Glomerular visceral epithelial cell (primary cell): ENCODE measurements around the gene C1orf116.
A peak's percentile ranks its signal among the peaks of the same experiment; 100 is the strongest.

ENCODE experiments used
- DNase-seq: peaks from one replicate; pipeline ENCODE4 v3.0.0-alpha.2; 2016; ENCODE audit errors: extremely low spot score

C1orf116 gene

DNA sequence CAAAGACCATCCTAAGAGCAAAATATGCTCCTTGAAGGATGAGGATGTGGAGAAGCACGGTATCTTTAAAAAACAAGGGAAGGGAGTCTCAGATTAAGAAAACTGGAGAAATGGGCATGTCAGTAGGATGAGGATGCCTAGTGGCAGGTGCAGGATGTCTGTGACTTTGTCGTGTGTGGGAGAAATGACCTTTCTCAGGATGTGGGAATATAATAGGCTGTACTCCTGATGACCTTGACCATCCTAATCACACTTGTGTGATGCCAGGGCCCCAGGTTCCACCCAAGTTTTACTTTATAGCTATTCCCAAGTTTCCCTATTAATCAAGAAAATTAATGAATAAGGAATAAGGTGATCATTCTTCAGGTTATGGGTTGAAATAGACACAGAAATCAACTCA lies 12.9 kb downstream of the C1orf116 start:
- no peak for DNase-seq

DNA sequence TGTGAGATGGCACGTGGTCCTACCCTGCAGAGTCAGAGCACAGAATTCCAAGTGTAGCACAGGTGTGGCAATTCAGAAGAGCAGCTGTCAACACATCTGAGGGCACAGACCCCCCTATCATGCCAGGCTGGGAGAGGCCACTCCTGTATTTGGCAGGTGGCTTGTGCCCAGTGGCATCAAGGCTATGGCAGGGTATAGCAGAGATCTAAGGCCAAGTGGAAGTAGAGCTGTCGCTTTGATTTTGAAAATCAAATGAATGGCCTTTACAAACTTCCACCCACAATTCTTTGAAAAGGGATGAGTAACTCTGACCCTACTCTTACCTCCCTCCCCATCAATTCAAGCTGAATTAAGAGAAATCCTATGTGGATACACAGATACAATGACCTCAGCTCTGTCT lies 13.4 kb downstream of the C1orf116 start:
- DNase-seq: no peak

DNA sequence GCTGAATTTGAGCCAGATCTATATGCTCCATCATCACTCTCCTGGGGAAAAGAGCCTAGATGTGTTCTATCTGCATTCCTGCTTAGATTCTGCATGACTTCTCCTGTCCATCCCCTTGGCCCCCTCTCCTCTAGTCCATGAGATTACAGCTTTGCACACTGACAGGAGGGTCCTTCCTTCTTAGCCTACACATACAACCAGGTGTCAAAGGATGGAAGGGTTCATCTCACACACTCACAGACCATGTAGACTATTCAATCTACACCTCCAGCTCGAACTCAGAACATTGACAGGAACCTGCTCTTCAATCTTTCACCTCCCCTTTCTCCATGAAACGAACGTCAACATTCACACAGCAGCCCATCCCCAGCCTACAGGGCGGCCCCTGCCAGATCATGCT lies 13.8 kb downstream of the C1orf116 start:
- DNase-seq: no peak

DNA sequence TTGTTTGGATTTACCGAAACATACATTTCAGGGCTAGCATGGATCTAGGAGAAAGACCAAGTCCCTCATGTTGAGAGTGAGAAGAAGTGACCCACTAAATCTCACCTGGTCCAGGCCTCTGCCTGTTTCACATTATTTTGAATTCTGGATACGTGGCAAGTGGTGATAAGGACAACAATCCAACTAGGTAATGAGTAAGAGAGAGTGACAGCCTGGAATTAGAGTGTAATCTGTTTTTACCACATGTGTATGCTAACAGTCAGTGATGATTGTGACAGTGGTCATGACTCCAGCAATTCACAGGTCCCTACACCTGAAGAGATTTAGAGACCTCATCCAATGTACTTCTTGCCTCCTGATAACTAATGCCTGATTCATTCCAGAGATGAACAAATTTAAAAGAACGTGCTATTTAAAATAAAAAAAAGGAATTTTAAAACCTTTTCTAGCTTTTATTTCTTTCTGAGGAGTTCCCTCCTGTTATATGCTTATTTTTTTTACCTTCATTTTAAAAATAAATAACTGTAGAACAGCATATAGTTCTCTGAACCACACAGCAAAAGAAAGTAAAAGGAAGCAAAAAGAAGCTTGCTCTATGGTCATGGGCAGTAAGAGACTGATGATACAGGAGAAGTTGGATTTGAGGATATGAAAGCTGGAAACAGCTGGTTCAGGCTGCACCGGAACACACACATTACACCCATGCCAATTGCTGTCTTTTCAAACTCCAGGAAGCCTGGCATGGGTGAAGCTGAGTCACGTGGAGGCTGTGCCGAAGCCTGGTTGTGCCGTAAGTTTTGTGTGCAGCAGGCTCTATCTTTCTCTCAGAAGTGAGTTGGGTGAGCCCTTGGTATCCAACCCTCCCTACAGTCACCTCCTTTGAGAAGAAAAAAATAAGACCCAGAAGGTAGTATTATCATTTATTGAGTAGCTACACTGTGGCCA lies 14.7 kb downstream of the C1orf116 start:
- DNase-seq: no peak

DNA sequence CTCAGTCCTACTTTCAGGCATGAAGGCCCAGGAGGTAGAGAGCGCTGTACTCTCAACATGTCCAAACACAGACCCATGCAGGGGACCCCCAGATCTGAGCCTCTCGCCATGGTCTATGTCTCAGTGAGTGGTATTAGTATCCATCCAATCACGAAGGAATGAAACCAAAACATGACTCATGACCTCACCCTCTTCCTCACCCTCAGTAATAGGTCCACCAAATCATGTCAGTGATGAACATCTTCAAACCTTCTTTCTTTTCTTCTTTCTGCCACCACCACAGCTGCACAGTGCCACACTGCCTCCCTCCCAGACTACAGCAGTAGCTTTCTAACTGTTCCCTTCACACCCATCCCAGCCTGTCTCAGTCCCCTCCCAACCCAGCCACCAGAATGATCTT lies 16.8 kb downstream of the C1orf116 start:
- no peak for DNase-seq

DNA sequence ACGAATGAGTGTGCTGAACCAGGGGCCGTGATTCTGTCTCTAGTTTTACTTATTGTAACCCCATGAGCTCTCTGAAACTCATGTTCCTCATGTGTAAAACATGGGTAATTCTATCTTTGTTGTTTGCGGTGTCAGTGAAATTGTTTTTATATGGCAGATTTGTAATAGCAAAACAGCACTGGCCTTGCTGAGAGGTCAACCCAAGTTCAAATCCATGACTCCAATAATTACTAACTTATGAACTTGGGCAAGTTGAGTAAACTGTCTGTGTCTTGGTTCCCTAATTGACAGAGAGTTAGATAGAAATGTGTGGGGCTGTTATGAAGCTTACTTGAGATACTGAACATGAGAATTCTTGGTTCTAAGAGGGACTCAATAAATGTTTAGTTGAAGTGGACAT lies 17.8 kb downstream of the C1orf116 start:
- DNase-seq: no peak

DNA sequence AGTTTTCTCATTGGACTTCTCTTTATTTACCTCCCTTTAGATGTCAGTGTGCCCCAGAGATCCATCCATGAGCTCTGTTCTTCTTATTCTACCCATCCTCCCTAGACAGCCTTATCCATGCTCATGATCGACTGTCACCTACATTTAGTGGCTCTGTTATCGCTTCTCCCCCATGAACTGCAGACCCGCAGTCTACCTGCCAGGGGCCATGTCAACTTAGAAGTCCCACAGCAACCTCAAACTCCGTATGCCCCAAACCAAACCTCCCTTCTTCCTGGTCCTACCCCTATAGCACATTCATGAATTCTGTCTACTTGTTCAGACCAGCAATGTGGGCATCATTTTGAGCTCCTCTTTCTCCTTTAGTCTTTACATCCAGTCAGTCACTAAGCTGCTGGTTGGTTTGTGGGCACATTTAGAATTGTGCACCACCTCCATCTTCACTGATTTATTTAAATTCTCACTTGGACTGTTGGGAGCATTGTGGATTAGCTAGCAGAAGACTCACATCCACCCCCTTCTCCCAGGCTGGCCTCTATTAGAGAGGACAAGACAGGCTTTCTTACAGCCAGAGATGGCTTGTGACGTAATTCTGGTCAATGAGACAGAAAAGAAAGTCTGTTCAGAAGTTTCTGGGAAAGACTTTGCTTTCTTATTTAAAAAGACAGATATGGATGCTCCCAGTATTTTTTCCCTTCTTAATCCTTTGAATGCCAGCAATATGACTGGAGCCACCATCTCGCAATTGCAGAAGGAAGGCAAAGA lies 19.1 kb downstream of the C1orf116 start:
- no peak for DNase-seq

DNA sequence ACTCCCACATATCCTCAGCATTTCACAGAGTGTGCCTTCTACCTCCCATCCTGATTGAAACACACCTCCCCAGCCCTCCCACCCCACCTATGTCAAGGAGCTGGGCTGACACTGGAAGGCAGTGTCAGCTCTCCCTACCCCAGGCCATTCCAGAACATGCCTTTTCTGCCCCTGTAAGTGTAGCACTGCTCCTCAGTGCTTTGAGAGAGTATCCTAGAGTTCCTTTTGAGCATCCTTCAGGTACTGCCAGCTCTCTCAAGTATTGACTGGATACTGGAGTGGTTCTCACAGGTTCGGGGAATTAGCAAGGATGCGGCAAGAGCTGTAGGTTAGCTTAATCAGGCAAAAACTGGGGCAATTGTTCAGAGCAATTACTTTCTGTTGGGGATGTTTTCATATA lies 21.8 kb downstream of the C1orf116 start:
- DNase-seq: no peak

DNA sequence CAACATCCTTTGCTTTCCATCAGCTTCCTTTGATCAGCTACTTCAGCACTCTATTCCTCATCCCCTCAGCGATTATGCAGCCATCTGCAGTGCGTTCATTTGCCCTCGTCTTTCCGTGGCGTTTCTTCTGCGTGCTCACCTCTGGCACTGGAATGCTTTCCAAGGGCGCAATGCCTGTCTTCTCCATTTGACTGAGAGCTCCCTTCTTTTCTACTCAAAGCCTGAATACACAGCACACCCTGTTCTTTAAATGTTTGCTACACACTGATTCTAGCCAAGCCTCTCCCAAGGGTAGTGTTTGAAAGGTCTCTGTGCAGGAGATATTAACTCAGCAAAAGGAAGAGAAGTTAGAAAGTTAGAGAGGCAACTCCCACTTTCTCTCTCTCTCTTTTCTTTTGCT lies 22.6 kb downstream of the C1orf116 start:
- DNase-seq: no peak

DNA sequence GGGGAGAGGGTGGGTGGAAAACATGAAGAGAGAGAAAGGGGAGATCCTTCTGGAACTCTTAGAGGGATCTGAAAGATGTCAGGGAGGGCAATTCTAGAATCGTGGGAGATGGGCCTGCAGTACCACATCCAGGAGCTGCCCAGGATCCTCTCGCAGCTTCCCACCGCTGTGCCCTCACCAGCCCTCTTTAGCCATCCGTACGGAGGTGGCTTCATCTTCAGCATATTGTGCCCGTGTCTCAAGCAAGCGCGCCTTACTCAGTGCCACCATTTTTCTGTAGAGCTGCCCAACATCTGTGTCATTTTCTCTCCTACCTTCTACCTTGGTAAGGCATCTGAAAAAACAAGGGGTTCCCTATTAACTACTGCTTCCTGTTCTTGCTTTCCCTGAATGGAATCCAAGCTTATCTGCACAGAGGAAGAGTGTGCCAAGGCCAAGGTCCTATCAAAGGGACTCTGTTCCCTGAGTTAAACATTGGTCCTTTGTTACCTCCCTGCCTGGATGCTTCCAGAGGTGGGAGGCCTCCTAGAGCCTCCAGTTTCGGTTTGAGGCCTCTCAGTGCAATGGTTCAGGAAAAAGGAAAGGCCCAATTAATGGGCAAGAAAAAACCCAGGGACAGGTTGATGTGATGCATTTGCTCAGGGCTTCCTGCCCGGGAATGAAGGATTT lies 23.2 kb downstream of the C1orf116 start:
- no peak for DNase-seq

DNA sequence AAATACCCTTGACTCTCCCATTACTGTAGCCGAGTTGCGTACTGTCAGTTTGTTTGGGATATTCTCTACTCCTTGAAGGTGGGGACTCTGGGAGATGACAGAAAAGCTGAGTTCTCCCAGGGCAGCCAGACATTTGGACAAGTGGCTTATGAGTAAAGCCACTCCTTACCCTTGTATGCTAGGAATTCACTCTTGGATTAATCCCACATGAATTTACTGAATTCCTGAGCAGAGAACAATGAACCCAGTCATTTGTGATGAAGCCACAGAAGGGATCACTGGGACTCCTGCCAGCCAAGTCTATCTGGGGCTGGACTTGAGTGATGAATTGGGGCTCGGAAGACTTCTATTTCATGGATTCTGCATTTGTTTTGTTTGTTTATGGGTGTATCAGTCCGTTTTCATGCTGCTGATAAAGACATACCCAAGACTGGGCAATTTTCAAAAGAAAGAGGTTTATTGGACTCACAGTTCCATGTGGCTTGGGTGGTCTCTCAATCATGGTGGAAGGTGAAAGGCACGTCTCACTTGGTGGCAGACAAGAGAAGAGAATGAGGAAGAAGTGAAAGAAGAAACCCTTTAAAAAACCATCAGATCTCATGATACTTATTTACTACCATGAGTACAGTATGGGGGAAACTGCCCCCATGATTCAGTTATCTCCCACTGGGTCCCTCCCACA lies 25.1 kb downstream of the C1orf116 start:
- peak; percentile 92 for DNase-seq

DNA sequence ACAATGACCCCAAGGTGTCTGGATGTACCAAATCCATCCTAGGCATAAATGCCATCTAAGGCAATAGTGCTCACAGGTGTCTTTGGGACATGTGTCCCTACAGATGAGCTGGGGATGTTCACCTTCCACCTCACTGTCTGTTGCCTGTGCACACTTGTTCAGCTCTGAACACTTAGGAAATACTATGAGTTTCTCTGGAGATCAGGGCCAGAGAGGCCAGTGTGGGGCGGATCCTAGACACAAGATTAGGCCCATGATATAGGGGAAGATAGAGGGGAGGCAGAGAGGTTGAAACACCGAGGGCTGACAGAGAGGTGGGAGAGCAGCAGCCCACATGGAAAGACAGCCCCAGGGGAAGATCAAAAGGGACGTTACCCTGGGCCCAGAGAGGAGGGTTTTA lies 25.6 kb downstream of the C1orf116 start:
- DNase-seq: no peak

DNA sequence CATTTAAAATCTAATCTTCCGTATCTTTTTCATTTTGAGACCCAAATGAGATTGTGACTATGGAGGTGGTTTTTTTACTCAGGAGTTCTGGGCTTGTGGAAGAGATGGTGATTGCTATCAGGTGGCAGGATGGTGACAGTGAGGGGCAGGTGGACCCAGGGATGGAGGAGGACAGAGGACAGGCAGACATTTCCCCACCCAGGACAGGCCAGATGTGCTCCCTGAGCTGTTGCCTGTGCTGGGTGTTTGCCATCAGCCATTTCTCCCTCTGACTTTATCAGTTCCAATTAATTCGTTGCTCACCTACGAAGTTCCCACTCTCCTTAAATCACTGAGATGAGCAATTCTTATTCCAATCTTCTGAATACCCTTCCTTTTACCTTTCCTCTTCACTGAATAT lies 26.5 kb downstream of the C1orf116 start:
- DNase-seq: no peak

DNA sequence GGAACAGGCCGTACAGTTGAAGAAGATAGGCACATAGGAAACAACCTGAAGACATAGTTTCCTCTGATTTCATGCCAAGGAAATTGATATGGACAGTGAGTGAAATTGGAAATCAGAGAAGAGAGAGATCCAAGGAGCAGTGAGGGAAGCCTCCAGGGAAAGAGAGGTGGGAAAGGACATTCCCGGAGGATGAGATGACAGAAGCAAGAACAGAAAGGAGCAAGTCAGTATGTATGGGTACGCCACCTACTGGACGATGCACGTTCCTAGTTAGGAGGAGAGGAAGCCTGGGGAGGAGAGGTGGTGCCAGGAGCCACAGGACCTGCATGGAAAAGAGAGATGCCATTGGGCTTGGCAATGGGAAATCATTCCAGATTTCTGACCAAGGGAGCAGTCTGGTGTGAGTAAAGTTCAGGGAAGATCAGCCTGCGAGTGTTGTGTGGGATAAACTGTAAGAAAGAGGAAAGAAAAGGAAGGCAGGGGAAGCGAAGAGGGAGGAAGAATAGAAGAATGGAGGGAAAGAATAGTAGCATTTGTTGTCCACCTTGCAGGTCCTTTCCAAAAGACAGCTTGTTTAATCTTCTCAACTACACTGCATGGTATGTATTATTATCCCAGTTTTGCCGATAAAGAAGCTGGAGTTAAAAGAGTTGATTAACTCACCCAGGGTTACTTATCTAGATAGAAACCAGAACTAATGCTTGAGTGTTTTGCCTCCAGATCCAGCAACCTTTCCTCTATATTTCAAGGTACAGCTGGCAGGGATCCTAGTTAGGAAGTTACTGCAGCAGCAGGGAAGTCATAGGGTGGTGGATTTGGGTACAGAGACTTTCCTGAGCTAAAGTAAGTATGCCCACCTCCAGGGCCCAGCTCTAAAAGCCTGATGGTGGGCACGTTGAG lies 27.4 kb downstream of the C1orf116 start:
- DNase-seq: peak; percentile 76

DNA sequence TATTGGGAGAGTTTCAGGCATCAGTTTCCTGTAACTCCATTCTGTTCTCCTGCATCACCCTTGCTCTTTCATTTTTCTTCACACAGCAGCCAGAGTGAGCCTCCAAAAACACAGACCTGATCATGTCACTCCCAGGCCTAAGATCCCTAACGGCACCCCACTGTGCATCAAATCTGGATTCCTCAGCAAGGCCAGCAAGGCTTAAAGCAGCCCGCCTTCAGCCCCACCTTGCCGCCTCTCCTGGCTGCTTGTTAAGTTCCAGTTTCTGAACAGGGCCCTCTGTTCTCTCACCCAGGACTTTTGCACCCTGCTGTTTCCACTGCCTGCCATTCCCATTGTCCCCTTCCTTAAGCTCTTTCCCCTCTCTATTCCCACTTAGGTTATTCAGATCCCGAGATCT lies 29.3 kb downstream of the C1orf116 start:
- no peak for DNase-seq

DNA sequence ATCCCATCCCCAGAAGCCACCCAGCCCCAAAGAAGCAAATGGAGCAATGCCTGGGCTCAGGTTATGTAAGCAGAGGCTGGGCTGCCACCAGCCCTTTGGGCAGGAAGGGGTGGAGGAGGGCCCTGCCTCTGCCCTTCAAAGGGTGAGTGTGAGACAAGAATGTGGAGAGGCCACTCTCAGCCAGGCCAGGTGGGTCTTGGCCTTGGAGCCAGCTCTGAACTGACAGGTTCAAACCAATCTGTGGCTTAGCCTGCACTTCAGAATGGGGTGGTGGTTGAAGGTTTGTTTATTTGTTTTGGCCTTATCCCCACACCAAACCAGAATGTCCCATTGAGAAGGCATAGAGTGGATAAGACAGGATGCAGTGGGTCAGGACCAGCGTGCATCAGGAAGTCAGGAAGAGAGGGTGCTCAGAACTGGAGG lies 29.8 kb downstream of the C1orf116 start:
- peak; percentile 23 for DNase-seq

DNA sequence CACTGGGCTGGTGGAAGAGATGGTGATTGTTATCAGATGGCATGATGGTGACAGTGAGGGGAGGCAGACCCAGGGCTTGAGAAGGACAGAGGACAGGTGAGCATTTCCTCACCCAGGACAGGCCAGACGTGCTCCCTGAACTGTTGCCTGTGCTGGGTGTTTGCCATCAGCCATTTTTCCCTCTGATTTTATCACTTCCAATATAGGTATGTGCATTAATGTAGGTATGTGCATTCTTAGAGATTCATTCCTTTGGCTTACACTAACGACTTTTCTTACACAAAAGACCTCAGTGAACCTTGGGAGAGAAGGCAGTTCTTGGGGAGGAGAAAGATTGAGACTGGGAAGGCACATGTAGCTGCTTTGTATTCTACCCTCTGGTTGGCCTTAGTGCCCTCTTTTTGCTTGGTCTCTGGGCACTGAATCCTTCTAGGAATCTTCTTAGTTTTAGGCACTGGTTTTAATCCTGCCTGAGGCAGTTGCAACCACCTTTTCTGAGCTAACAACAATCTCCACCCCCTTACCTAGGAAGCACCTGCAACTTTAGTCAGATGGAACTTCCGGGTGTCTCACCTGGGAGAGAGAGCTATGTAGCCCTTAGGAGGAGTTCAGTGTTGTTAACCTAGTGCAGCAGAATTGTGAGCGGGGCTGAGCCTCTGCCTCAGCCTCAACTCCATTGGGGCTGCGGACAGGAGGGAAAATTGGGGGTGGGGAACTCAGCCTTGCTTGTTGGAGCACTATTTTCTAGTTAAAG lies 30.9 kb downstream of the C1orf116 start:
- no peak for DNase-seq

DNA sequence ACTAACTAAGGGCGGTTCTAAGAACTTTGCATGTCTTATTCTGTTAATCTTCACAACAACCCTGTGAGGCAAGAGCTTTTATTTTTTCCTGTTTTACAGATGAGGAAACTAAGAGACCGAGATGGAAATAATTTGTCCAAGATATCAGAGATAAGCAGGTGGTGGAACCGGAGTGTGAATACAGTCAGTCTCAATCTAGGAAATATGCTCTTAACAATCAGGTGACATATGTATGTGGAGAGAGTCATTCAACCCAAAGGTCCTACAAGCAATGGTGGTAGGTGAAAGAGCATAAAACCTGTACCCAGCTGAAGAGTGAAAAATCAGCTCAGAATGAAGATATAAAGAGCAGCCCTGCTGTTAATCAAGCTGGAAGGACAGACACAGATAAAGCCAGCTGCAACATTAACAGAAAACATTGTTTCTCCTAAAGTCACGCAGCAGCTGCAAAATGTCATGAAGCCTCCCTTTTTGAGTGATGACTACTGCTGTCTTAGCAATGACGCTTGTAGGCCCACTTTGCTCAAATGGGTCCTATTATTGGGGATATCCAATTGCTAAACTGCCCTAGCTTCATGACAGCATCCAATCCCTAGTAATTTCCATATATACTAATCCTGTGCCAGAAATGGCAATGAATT lies 31.8 kb downstream of the C1orf116 start:
- no peak for DNase-seq

DNA sequence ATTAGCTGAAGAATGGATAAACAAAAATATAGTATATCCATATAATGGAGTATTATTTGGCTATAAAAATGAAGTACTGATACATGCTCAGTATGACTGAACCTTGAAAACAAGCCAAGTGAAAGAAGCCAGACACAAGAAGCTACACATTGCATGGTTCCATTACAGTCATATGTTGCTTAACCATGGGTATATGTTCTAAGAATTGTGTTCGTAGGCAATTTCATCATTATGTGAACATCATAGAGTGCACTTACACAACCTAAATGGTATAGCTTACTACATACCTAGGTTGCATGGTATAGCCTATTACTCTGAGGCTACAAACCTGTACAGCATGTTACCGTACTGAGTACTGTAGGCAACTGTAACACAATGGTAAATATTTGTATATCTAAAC lies 33.7 kb downstream of the C1orf116 start:
- DNase-seq: no peak

DNA sequence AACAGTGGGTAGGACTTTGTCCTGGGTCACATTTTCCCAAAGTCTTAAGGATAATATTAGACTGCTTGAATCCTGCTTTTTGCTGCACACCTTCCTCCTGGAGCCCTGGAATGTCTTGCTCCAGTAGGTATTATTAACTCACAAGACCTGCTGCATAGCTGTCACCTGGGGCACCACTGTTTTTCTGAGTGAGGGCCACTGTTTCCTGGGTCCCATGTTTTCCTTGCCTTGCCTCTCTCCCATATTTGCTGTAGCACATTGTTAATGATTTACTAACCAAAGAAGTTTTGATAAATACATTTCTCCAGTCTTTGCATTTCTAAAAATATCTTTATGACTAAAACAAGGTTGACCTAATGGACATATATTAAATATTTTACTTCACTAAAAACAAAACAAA lies 39.8 kb downstream of the C1orf116 start:
- no peak for DNase-seq
